ENCODE results near the gene EFNA5.

- TF ChIP-seq, protein P1, sequence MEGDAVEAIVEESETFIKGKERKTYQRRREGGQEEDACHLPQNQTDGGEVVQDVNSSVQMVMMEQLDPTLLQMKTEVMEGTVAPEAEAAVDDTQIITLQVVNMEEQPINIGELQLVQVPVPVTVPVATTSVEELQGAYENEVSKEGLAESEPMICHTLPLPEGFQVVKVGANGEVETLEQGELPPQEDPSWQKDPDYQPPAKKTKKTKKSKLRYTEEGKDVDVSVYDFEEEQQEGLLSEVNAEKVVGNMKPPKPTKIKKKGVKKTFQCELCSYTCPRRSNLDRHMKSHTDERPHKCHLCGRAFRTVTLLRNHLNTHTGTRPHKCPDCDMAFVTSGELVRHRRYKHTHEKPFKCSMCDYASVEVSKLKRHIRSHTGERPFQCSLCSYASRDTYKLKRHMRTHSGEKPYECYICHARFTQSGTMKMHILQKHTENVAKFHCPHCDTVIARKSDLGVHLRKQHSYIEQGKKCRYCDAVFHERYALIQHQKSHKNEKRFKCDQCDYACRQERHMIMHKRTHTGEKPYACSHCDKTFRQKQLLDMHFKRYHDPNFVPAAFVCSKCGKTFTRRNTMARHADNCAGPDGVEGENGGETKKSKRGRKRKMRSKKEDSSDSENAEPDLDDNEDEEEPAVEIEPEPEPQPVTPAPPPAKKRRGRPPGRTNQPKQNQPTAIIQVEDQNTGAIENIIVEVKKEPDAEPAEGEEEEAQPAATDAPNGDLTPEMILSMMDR (IDR thresholded peaks at IDR 0.05; ENCODE audit: poor library complexity) = no peak
- no peak for TF ChIP-seq EZH2 (IDR thresholded peaks at IDR 0.05; ENCODE audit: borderline replicate concordance)
Measured at GRCh38 chr5:107532916-107533315, 137.8 kb downstream of the EFNA5 start.
